Measurements from ENCODE around the gene CRYBG3.

DNA sequence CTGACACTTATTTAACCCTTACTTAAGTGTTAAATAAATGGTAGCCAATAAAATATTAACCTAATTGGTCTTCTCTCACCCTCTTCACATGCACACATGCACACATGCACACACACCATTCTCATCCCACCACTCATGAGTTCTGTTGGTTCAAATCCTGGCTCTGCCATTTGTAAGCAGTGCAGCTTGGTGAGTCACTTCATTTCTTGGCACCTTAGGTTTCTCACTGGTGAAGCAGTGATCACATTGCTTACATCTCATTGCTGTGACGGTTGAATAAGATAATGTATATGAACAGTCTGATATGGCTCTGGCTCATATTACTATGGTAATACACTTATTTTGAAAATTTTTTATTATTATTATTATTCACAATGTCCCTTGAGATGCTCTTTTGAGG is 116.6 kb downstream of the CRYBG3 start:
- TF ChIP-seq MXI1 (IDR thresholded peaks at IDR 0.05; ENCODE audit: borderline replicate concordance, low read depth, low read length) (no peak), MTA1 (CRISPR knock-in tag; IDR thresholded peaks at IDR 0.05; ENCODE audit: borderline replicate concordance) (no peak)
- TF ChIP-seq, protein P1, sequence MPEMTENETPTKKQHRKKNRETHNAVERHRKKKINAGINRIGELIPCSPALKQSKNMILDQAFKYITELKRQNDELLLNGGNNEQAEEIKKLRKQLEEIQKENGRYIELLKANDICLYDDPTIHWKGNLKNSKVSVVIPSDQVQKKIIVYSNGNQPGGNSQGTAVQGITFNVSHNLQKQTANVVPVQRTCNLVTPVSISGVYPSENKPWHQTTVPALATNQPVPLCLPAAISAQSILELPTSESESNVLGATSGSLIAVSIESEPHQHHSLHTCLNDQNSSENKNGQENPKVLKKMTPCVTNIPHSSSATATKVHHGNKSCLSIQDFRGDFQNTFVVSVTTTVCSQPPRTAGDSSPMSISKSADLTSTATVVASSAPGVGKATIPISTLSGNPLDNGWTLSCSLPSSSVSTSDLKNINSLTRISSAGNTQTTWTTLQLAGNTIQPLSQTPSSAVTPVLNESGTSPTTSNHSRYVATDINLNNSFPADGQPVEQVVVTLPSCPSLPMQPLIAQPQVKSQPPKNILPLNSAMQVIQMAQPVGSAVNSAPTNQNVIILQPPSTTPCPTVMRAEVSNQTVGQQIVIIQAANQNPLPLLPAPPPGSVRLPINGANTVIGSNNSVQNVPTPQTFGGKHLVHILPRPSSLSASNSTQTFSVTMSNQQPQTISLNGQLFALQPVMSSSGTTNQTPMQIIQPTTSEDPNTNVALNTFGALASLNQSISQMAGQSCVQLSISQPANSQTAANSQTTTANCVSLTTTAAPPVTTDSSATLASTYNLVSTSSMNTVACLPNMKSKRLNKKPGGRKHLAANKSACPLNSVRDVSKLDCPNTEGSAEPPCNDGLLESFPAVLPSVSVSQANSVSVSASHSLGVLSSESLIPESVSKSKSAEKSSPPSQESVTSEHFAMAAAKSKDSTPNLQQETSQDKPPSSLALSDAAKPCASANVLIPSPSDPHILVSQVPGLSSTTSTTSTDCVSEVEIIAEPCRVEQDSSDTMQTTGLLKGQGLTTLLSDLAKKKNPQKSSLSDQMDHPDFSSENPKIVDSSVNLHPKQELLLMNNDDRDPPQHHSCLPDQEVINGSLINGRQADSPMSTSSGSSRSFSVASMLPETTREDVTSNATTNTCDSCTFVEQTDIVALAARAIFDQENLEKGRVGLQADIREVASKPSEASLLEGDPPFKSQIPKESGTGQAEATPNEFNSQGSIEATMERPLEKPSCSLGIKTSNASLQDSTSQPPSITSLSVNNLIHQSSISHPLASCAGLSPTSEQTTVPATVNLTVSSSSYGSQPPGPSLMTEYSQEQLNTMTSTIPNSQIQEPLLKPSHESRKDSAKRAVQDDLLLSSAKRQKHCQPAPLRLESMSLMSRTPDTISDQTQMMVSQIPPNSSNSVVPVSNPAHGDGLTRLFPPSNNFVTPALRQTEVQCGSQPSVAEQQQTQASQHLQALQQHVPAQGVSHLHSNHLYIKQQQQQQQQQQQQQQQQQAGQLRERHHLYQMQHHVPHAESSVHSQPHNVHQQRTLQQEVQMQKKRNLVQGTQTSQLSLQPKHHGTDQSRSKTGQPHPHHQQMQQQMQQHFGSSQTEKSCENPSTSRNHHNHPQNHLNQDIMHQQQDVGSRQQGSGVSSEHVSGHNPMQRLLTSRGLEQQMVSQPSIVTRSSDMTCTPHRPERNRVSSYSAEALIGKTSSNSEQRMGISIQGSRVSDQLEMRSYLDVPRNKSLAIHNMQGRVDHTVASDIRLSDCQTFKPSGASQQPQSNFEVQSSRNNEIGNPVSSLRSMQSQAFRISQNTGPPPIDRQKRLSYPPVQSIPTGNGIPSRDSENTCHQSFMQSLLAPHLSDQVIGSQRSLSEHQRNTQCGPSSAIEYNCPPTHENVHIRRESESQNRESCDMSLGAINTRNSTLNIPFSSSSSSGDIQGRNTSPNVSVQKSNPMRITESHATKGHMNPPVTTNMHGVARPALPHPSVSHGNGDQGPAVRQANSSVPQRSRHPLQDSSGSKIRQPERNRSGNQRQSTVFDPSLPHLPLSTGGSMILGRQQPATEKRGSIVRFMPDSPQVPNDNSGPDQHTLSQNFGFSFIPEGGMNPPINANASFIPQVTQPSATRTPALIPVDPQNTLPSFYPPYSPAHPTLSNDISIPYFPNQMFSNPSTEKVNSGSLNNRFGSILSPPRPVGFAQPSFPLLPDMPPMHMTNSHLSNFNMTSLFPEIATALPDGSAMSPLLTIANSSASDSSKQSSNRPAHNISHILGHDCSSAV (CRISPR knock-in tag; IDR thresholded peaks at IDR 0.05; ENCODE audit: borderline replicate concordance): no peak
- TF ChIP-seq, protein P2, sequence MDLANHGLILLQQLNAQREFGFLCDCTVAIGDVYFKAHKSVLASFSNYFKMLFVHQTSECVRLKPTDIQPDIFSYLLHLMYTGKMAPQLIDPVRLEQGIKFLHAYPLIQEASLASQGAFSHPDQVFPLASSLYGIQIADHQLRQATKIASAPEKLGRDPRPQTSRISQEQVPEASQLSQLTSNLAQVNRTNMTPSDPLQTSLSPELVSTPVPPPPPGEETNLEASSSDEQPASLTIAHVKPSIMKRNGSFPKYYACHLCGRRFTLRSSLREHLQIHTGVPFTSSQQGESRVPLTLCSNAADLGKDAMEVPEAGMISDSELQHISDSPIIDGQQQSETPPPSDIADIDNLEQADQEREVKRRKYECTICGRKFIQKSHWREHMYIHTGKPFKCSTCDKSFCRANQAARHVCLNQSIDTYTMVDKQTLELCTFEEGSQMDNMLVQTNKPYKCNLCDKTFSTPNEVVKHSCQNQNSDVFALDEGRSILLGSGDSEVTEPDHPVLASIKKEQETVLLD (CRISPR knock-in tag; IDR thresholded peaks at IDR 0.05; ENCODE audit: low read depth): no peak
